GM15510 (cell line): ENCODE measurements around the gene TBCB.

Source experiments
- POLR2A ChIP-seq: IDR thresholded peaks from 3 replicates; pipeline ENCODE4 v1.6.1; 2011; ENCODE audit warnings: borderline replicate concordance; ENCODE audit not compliant: insufficient read length; ENCODE audit errors: extremely low read depth

TBCB gene

GRCh38 chr19:36142046-36142445 is 26.8 kb downstream of the TBCB start:
- no peak for TF ChIP-seq POLR2A

GRCh38 chr19:36142496-36142895 is 27.2 kb downstream of the TBCB start:
- TF ChIP-seq POLR2A, result no peak

DNA sequence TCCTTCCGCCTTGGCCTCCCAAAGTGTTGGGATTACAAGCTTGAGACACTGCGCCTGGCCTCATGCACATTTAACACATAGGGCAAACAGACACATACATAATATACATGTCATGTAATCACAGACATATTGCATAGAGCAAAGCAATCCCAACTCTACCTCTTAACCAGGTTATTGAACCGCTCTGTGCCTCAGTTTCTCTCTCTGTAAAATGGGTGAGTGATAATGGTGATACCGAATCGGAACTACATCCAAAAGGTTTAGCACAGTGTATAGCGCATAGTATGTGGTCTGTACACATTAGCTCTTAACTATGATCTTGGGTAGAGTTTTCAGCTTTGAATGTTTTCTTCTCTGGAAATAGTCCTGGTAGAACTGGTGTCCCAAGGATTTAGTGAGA is 29.4 kb downstream of the TBCB start:
- TF ChIP-seq POLR2A, result no peak

DNA sequence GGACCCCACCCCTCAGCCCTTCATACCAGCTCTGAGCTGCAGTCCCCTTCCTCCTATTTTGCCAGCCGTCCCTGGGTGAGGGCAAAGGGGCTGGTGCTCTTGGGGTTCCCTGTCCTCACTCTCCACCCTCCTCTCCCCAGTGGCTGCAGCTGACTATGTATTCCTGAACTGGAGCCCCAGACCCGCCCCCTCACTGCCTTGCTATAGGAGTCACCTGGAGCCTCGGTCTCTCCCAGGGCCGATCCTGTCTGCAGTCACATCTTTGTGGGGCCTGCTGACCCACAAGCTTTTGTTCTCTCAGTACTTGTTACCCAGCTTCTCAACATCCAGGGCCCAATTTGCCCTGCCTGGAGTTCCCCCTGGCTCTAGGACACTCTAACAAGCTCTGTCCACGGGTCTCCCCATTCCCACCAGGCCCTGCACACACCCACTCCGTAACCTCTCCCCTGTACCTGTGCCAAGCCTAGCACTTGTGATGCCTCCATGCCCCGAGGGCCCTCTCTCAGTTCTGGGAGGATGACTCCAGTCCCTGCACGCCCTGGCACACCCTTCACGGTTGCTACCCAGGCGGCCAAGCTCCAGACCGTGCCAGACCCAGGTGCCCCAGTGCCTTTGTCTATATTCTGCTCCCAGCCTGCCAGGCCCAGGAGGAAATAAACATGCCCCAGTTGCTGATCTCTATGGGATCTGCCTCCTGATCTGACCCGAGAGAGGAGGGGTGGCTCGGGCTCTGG is 34.6 kb downstream of the TBCB start:
- no peak for TF ChIP-seq POLR2A

GRCh38 chr19:36150586-36150985 is 35.3 kb downstream of the TBCB start:
- TF ChIP-seq POLR2A, result no peak

DNA sequence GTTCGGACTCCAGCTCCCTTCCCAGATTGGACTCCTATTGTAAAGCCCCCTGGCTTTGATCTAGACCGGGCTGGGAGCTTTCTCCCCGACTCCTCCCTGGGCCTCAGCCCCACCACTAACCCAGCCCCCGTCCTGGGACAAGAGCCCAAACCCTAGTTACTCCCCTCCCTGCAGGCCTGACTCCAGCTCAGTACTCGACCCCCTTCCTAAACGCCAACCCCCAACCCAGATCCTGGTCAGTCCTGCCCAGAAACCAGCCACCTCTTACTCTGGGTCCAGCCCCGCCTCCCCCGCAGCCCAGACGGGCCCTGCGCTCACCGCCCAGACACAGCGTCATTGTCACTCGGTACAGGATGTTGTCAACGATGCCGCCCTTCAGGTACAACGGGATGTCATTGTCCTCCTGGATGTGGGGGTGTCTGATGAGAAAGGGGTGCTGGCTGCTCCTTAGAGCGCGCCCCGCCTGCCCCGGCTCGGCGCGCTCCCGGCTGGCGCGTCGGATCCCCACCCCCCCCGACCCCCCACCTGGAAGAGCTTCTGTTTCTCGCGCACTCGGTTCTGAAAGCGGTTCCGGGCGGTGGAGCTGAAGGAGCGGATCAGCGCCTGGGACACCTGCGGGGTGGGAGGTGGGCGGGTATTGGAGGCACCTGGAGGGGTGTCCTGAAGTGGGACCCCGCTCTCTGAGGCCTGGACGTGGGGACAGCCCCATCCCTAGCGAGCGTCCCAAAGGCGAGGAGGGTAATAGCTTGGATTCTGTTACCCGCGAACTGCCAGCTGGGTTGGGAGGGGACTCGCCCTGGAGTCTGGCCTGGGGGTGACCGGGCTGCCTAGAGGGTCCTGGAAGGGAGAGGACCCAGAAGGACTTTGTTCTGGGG is 36.1 kb downstream of the TBCB start:
- TF ChIP-seq POLR2A, result no peak

DNA sequence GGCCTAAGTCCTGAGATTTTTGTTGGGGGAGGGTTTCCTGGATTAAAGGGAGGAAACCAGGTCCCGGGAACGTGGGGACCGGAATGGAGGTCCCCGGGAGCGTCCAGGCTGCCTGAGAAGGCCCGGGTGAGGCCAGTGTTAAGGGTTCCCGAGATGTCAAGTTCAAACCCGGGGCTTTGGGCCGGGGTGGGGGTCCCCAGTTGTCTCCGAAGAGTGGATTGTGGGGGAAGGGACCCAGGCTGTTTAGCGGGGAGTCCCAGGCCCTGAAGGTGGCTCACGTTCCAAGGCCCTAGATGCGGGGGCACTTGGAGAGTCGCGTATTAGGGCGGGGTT is 36.7 kb downstream of the TBCB start:
- TF ChIP-seq POLR2A, result no peak

DNA sequence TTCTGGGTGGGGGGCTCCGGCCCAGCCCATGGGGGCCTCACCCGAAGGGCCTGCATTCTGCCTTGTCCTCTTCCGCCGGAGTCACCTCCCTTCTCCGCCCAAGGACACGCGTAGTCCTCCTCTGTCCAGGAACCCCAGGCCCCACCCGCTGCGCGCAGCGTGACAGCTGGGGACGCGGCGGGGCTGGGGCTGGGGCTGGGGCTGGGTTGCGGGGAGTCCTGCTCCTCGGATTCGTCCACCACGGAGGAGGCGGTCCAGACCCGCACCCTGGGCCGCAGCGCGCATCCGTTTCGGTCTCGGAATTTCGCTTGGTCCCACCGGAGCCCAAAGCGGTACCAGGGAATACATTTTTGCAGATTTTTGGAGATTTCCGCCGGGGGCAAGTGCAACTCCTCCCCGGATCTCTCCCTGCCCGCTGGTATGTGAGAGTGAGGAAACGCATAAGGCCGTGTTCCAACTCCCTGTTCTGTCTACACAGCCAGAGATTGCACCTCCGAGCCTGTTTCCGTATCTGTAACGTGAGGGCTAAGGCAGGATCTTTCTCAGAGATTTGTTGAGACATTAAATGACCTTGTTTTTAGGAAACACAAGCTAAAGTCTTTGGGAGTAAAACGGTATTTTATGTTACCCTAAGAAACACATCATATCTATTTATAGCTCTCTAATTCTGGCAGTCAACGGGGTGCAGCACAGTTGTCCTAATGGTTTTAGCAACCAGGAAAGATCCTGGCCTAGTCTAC is 37.3 kb downstream of the TBCB start, which contains the start of gene COX7A1:
COX7A1 (minus strand) TSS at position 96 of the 740 bp plus-strand sequence; CDS start at position 56, 40 bp downstream.
- TF ChIP-seq POLR2A, result no peak

GRCh38 chr19:36153126-36153525 is 37.9 kb downstream of the TBCB start:
- TF ChIP-seq POLR2A, result no peak

DNA sequence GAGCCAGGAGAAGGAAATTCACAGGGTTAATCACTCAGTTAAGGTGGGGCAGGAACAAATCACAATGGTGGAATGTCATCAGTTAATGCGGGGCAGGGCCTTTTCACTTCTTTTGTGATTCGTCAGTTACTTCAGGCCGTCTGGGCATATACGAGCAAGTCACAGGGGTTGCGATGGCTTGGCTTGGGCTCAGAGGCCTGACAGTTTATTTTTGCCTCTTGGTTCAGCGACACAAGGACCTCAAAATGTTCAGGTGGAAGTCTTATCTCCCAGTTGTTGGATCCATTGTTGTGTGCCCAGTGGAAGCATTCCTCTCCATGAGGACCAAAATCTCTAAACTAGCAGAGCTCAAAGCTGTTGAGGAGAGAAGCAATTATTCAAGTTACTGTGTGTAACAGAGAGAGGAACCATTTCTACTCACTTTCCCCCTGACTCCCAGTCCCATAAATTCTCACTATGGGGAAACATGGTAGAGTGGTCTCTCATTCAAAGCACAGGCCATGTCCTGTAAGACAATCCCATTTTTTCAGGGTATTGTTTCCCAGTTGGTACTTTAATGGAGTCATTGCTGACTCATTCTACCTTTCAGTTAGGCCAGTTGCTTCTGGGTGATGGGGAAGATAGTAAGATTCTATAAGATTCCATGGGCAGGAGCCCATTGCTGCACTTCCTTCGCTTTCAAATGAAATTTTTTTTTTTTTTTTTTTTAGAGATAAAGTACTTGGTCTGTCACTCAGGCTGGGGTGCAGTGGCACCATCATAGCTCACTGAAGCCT is 45.7 kb downstream of the TBCB start:
- no peak for TF ChIP-seq POLR2A

DNA sequence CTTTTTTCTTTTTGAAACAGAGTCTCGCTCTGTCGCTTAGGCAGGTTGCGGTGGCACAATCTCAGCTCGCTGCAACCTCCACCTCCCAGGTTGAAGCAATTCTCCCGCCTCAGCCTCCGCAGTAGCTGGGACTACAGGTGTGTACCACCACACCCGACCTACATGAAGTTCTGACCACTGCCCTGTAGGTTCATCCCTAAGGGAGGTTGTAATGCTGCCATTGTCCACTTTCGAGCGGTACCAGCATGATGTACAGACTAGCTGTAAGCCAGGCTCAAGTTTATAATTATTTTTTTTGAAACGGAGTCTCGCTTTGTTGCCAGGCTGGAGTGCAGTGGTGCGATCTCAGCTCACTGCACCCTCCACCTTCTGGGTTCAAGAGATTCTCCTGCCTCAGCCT is 48.5 kb downstream of the TBCB start:
- TF ChIP-seq POLR2A, result no peak

- no peak for TF ChIP-seq POLR2A
Observed at GRCh38 chr19:36169084-36169760, 54.0 kb downstream of the TBCB start.

- TF ChIP-seq POLR2A, result no peak
Observed at GRCh38 chr19:36172852-36173251, 57.6 kb downstream of the TBCB start.
